Breast epithelium (tissue), 4 donors: ENCODE results near the gene FAXC. TPM values are rescaled to one million over a fixed set of nuclear protein-coding genes. Genes with fewer than 3 reads are reported as not detected.

Experiments used
- DNase-seq, 2 donors: peaks; one replicate each; pipeline ENCODE4 v3.0.0-alpha.2; 2019; ENCODE audit warnings: low spot score in 2 of 2
- H3K27ac ChIP-seq, 2 donors: fragments of 200-600 bp; sonication (generic) in 1 of 2; one replicate each; pipeline ENCODE4 v1.5.1; 2016 to 2019; ENCODE audit warnings: mild to moderate bottlenecking in 1 of 2
- H3K27me3 ChIP-seq, 2 donors: fragments of 200-600 bp; sonication (generic) in 1 of 2; one replicate each; pipeline versions ENCODE4 v1.5.1 to v1.6.0; 2017 to 2019; ENCODE audit warnings: control low read depth in 1 of 2, mild to moderate bottlenecking in 1 of 2
- H3K36me3 ChIP-seq: fragments of 200-600 bp; one replicate; pipeline ENCODE4 v1.5.1; 2019
- H3K4me1 ChIP-seq, 2 donors: fragments of 200-600 bp; sonication (generic); one replicate each; pipeline ENCODE4 v1.5.1; 2016 to 2019; ENCODE audit warnings: control low read depth in 1 of 2
- H3K4me3 ChIP-seq, 3 donors: fragments of 200-600 bp; sonication (generic); 1 replicate in 2 of 3; 2 replicates in 1 of 3; pipeline ENCODE4 v1.5.1; 2016 to 2019; ENCODE audit warnings: mild to moderate bottlenecking in 3 of 3, moderate library complexity in 2 of 3
- H3K9me3 ChIP-seq, 2 donors: fragments of 200-600 bp; sonication (generic) in 1 of 2; one replicate each; pipeline ENCODE4 v1.5.1; 2016 to 2019; ENCODE audit warnings: control low read depth in 1 of 2
- POLR2A ChIP-seq: fragments of 450-650 bp; IDR thresholded peaks from one replicate; pipeline ENCODE4 v1.6.1; 2016; ENCODE audit warnings: antibody characterized with exemption, mild to moderate bottlenecking, moderate library complexity
- POLR2AphosphoS5 ChIP-seq, 3 donors: sonication (generic); formaldehyde crosslinking; IDR thresholded peaks; one replicate each; pipeline ENCODE4 v1.6.1; 2017; ENCODE audit warnings: antibody characterized with exemption in 3 of 3
- intact Hi-C: fragments of 100-400 bp; cut with DNase I; formaldehyde crosslinking; loops from one replicate; pipeline ENCODE4 v1.15.1; 2023; ENCODE audit warnings: low total_unique reads
- total RNA-seq, 3 donors: library from RNA; depleted of rRNA; stranded (reverse); fragments of >200 nt; gene quantifications; one replicate each; pipeline ENCODE4 v1.1.0, GENCODE V29; 2016
- TF ChIP-seq, protein P1 (sequence below), 3 donors: fragments of 450-650 bp; IDR thresholded peaks; one replicate each; pipeline ENCODE4 v1.5.1; 2016 to 2017; ENCODE audit warnings: antibody characterized with exemption in 3 of 3, mild to moderate bottlenecking in 3 of 3, moderate library complexity in 3 of 3

FAXC gene
- total RNA-seq, 3 donors from 2014 or later: 5.2 to 14.2 TPM; not detected in 1

DNA sequence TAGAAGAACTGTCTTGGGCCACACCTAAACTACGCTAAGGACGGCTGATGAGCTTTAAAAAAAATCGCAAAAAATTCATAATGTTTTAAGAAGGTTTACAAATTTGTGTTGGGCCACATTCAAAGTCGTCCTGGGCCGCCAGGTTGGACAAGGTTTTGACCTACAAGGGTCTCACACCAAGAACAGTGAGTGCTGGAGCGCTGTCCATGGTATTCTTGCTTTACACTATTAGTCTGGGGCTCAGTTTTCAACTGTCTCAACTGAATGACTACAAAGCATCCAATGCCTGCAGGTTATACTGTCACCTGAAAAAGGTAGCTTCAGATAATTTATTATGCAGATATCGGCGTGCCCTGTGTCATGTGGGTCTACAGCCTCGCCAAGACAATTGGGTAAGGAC lies 3.7 kb upstream of the FAXC start:
- no peak overlapping the region for H3K27ac ChIP-seq
- intact Hi-C loops: no loop called here
- H3K9me3 ChIP-seq: no peaks in the 10 kb centered on the region
- TF ChIP-seq POLR2A: no peak
- peaks cover 0 to 11% of the 10 kb centered on the region in 2 donors for H3K27me3 ChIP-seq
- H3K4me1 ChIP-seq: peaks cover 0 to 3% of the 10 kb centered on the region in 2 donors
- no peaks in the 10 kb centered on the region for H3K36me3 ChIP-seq
- no peak overlapping the region for H3K4me3 ChIP-seq
- DNase-seq: no peak

GRCh38 chr6:99350573-99350972 lies 1.1 kb upstream of the FAXC start:
- Histone ChIP-seq H3K4me3 (peak overlapping the region in 2 of 3 donors; percentile 68 to 83), H3K9me3 (no peaks in the 10 kb centered on the region), H3K36me3 (no peaks in the 10 kb centered on the region), H3K4me1 (peaks cover 0 to 3% of the 10 kb centered on the region in 2 donors), H3K27me3 (peaks cover 0 to 11% of the 10 kb centered on the region in 2 donors), H3K27ac (no peak overlapping the region)
- TF ChIP-seq, protein P1, sequence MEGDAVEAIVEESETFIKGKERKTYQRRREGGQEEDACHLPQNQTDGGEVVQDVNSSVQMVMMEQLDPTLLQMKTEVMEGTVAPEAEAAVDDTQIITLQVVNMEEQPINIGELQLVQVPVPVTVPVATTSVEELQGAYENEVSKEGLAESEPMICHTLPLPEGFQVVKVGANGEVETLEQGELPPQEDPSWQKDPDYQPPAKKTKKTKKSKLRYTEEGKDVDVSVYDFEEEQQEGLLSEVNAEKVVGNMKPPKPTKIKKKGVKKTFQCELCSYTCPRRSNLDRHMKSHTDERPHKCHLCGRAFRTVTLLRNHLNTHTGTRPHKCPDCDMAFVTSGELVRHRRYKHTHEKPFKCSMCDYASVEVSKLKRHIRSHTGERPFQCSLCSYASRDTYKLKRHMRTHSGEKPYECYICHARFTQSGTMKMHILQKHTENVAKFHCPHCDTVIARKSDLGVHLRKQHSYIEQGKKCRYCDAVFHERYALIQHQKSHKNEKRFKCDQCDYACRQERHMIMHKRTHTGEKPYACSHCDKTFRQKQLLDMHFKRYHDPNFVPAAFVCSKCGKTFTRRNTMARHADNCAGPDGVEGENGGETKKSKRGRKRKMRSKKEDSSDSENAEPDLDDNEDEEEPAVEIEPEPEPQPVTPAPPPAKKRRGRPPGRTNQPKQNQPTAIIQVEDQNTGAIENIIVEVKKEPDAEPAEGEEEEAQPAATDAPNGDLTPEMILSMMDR (IDR thresholded peaks at IDR 0.05): no peak
- no peak for TF ChIP-seq POLR2A
- no peak for TF ChIP-seq POLR2AphosphoS5 (IDR thresholded peaks at IDR 0.05)
- DNase-seq: no peak
- intact Hi-C loops: no loop called here

- intact Hi-C loops: no loop called here
- H3K4me1 ChIP-seq: peaks cover 0 to 3% of the 10 kb centered on the region in 2 donors
- peak overlapping the region; percentile 81 to 90 for H3K27ac ChIP-seq
- DNase-seq: no peak
- no peaks in the 10 kb centered on the region for H3K36me3 ChIP-seq
- no peaks in the 10 kb centered on the region for H3K9me3 ChIP-seq
- TF ChIP-seq, protein P1 (IDR thresholded peaks at IDR 0.05): no peak
- TF ChIP-seq POLR2AphosphoS5 (IDR thresholded peaks at IDR 0.05): no peak
- TF ChIP-seq POLR2A: no peak
- peaks cover 0 to under 1% of the 10 kb centered on the region in 2 donors for H3K27me3 ChIP-seq
- peak overlapping the region; percentile 51 to 83 (median 68) for H3K4me3 ChIP-seq
Measured at GRCh38 chr6:99348288-99349170, 945 bp downstream of the FAXC start.

DNA sequence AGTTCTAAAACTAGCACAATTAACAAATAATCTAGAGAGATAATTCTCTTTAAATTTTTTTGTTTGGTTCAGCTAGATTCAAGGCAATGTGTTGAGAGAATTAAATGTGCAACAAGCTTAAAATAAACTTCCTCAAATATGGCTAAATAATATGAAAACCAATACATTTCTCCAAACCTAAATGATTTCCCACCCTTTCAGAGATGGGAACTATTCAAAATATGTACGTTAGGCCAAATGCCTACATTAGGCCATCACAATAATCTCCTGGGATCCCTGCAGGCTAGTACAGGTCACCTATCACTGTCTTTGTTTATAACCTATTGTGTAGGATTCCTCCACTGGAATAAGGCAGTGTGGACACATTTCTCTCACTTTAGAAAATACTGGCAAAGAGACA lies 1.7 kb downstream of the FAXC start:
- TF ChIP-seq, protein P1 (IDR thresholded peaks at IDR 0.05): no peak
- TF ChIP-seq POLR2A: no peak
- TF ChIP-seq POLR2AphosphoS5 (IDR thresholded peaks at IDR 0.05): no peak
- Histone ChIP-seq H3K4me3 (no peak overlapping the region), H3K27me3 (no peaks in the 10 kb centered on the region), H3K36me3 (no peaks in the 10 kb centered on the region), H3K4me1 (peaks cover 0 to 3% of the 10 kb centered on the region in 2 donors), H3K9me3 (no peaks in the 10 kb centered on the region), H3K27ac (no peak overlapping the region)
- no peak for DNase-seq
- intact Hi-C loops: no loop called here

- H3K27me3 ChIP-seq: no peaks in the 10 kb centered on the region
- H3K4me3 ChIP-seq: no peak overlapping the region
- intact Hi-C loops: no loop called here
- DNase-seq: no peak
- peaks cover 0 to 3% of the 10 kb centered on the region in 2 donors for H3K4me1 ChIP-seq
- TF ChIP-seq POLR2A: no peak
- no peak for TF ChIP-seq POLR2AphosphoS5 (IDR thresholded peaks at IDR 0.05)
- TF ChIP-seq, protein P1 (IDR thresholded peaks at IDR 0.05): no peak
- no peaks in the 10 kb centered on the region for H3K9me3 ChIP-seq
- no peak overlapping the region for H3K27ac ChIP-seq
- H3K36me3 ChIP-seq: no peaks in the 10 kb centered on the region
Measured at GRCh38 chr6:99346595-99346994, 2.9 kb downstream of the FAXC start.
